ENCODE measurements around the gene MEAK7.

GRCh38 chr16:84498223-84498610 lies 6.2 kb downstream of the MEAK7 start:
- TF ChIP-seq ZNF274 (IDR thresholded peaks at IDR 0.05; ENCODE audit: low read depth, low read length) (no peak), YY1 (IDR thresholded peaks at IDR 0.05; ENCODE audit: insufficient read depth, insufficient read length) (no peak), SUZ12 (IDR thresholded peaks at IDR 0.05; ENCODE audit: extremely low read depth, insufficient read depth, insufficient read length) (no peak)

Data from NT2/D1 (cell line).